Measurements from ENCODE around the gene ST7.

ST7 gene

DNA sequence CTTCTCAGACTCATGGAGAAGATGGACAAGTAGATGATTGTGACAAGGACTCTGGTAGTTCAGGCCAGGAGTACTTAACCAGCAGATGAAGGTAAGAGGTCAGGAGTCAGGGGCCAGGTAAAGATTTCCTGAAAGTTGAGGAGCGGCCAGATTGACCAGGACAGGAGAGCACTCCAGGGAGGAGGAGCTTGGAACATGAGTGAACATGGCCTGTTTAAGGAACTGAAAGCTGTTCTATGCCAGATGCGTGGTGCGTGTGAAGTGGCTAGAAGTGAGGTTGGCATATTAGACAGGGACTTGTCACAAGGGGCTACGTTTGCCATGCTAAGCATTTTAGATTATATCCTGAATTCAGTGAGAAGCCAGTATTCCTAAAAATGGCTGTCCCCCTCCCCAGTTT lies 212.4 kb downstream of the ST7 start:
- DNase-seq = no peak

DNA sequence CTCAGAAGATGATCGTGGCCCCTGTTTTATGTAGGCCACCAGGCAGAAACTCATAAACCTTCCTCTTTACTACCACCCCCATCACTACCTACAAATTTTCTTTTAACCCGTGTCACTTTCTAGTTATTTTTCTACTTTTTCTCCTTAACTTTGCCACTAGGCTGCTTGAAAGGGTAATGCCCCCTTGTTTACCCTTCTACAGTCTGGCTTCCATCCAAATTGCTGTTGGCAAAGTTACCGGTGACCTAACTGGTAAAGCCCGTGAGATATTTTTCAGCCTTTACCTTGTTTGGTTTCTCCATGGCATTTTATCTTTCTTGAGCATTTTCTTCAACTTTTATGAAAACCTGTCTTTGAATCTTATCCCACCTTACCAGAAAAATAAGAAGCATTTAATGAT lies 216.6 kb downstream of the ST7 start:
- no peak for DNase-seq

GRCh38 chr7:117171106-117171505 lies 217.8 kb downstream of the ST7 start:
- DNase-seq = no peak

DNA sequence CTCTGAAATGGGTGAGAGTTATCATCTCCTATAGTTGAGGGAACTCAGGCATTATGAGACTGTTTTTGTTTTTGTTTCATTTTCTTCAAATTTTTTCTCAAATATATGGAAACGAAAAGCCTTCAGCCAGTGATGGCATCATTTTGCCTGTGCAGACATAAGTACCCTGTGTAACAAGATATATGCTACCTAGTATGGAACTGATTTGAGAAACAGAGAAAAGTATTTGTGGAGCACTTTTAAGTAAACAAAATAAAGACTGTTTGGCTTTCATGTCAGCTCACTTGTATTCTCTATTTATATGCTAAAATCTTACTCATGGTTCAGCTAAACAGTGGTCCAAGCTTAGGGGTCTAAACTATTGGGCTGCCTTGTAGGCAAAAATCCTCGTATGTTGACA lies 219.0 kb downstream of the ST7 start:
- DNase-seq = no peak

- no peak for DNase-seq
Observed at GRCh38 chr7:117173035-117173770, 219.9 kb downstream of the ST7 start.

DNA sequence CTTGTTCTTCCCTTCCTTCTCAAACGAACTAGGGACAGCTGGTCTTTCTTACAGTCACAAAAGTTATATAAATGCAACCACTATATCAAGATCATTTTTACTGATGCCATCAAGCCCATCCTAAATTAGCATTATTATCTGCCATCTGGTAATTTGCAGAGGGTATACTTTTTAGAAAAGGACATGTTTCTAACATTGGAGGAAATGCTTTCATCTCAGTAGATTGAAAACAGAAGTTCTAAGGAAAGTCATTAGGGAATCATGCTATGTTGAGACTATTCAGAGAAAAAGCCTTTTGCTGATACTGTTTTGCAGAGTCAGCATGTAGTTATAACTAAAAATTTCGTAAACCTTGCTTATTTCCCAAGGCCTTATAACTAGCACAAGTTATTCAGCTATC lies 222.9 kb downstream of the ST7 start:
- DNase-seq = no peak

- no peak for DNase-seq
Observed at GRCh38 chr7:117178600-117178999, 225.3 kb downstream of the ST7 start.

- no peak for DNase-seq
Observed at GRCh38 chr7:117179701-117180100, 226.4 kb downstream of the ST7 start.

DNA sequence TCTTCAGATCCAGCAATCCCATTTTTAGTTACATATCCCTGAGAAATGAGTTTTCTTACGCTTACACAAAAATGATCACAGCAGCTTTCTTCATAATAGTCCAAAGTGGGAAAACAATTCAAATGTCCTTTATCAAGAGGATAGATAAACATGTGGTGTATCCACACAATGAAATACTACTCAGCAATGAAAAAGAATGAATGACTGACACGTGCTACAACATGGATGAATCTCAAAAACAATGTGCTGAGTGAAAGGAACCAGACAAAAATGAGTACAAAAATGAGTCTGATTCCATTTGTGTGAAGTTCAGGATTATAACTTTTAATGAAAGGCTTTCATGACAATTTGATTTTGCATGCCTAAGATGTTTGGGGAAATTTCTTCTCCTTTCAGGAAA lies 230.4 kb downstream of the ST7 start:
- DNase-seq = no peak

- DNase-seq = no peak
Observed at GRCh38 chr7:117184367-117184766, 231.1 kb downstream of the ST7 start.

GRCh38 chr7:117185124-117185523 lies 231.8 kb downstream of the ST7 start:
- DNase-seq = no peak

- DNase-seq = no peak
Observed at GRCh38 chr7:117186218-117187010, 233.1 kb downstream of the ST7 start.

- DNase-seq = no peak
Observed at GRCh38 chr7:117188376-117188775, 235.1 kb downstream of the ST7 start.

GRCh38 chr7:117188949-117189592 lies 235.8 kb downstream of the ST7 start:
- DNase-seq = no peak

- no peak for DNase-seq
Observed at GRCh38 chr7:117190104-117190503, 236.8 kb downstream of the ST7 start.

DNA sequence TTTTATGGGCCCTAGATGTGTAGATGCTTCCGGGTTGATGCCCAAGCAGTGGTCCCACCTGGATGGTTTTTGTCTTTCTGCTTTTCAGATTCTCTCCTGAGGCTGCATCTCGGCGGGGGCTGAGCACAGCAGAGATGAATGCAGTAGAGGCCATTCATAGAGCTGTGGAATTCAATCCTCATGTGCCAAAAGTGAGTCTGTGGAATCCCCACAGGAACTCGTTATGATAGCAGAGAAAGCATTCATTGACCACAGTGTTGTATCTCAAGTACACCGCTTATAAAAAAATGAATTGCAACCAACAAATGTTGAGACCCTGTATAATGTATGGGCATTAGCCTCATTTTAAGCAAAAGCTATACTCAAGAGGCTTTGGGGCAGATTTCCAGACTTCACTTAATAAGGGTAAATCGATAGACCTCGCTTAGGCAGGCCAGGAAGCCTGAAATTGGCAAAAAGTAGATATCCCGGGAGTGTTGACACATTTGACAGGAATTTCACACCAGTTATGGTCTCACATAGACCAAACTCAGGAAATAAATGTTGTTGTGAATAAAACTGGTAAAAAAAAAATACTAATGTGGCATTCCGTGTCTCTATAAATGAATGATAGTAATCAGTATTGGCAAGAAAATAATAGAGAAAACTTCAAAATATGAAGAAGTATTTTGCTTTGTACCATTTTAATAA lies 237.6 kb downstream of the ST7 start:
- DNase-seq = no peak

- DNase-seq = no peak
Observed at GRCh38 chr7:117192108-117192507, 238.8 kb downstream of the ST7 start.

GRCh38 chr7:117193564-117193963 lies 240.3 kb downstream of the ST7 start:
- DNase-seq = no peak

- DNase-seq = no peak
Observed at GRCh38 chr7:117194445-117194844, 241.1 kb downstream of the ST7 start.

DNA sequence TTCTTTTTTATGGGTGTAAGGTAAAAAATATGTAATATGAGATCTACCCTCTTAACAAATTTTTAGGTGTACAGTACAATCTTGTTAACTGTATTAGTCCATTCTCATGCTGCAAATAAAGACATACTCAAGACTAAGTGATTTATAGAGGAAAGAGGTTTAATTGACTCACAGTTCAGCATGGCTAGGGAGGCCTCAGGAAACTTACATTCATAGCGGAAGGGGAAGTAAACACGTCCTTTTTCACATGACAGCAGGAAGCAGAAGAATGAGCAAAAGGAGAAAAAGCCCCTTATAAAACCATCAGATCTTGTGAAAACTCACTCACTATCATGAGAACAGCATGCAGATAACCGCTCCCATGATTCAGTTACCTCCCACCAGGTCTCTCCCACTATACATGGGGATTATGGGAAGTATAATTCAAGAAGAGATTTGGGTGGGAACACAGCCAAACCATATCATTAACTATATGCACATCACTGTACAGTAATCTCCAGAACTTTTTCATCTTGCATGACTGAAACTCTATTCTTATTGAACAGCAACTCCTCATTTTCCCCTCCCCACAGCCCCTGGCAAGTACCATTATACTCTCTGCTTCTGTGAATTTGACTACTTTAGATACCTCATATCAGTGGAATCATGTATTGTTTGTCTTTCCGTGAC lies 242.2 kb downstream of the ST7 start:
- DNase-seq = no peak

- DNase-seq = no peak
Observed at GRCh38 chr7:117200132-117200531, 246.8 kb downstream of the ST7 start.

- DNase-seq = no peak
Observed at GRCh38 chr7:117200786-117201458, 247.6 kb downstream of the ST7 start.
